ENCODE data around the gene EEF1A2.

EEF1A2 gene

DNA sequence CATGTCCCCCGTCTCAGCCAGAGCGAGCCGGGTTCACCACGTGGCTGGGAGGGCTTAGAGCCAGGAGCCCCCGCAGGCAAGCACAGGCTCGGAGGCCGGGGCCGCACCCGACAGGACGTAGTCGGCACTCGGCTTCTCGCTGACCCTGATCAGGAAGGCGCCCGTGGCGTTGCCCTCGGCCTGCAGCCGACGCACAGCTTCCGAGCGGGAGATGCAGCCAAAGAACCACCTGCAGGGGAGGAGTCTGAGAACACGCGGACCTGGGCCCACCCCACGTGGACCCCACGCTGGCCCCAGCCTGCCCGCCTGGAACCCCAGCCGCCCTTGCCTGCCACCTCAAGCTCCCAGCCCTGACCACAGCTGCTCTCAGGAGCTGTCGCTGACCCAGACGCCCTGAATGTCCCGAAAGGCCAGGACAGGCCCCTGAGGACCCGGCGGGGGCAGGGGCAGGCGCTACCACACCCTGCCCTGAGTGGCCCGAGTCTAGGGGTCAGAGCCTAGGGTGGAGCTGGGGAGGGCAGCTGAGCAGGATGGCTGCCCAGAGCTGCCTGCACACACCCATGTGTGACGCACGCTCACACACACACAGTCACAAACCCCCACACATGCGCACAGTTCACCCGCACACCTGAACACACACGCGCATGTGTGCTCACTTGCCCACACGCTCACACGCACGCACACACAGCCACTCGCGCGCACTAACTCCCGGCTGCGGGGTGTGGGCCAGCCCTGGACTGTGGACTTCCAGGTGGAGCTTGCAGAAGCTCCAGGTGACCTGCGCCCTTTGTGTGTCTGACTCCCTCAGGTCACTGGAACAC lies 36.2 kb upstream of the EEF1A2 start:
- H3K4me1 ChIP-seq (ENCODE audit: low read depth, poor library complexity, severe bottlenecking): peaks cover 10% of the 10 kb centered on the region
- no peak overlapping the region for H2AFZ ChIP-seq (ENCODE audit: low read depth)
- no peak overlapping the region for H3K9ac ChIP-seq
- no peak overlapping the region for H3K4me2 ChIP-seq
- H3K27ac ChIP-seq: no peak overlapping the region
- no peaks in the 10 kb centered on the region for H4K20me1 ChIP-seq (ENCODE audit: insufficient read depth)
- no peaks in the 10 kb centered on the region for H3K36me3 ChIP-seq (ENCODE audit: insufficient read depth)
- no peak overlapping the region for H3K4me3 ChIP-seq (IDR thresholded peaks at IDR 0.05; ENCODE audit: insufficient read depth, low read depth, low read length)
- peaks cover 56% of the 10 kb centered on the region for H3K27me3 ChIP-seq (ENCODE audit: insufficient read depth, low read depth)
- TF ChIP-seq CTCF (conservative IDR thresholded peaks at IDR 0.05; ENCODE audit: low read depth, low read length): no peak
- no peaks in the 10 kb centered on the region for H3K79me2 ChIP-seq (ENCODE audit: insufficient read depth, low read depth)

GRCh38 chr20:63534427-63534830 lies 35.5 kb upstream of the EEF1A2 start:
- Histone ChIP-seq H3K27ac (no peak overlapping the region), H3K4me3 (IDR thresholded peaks at IDR 0.05; ENCODE audit: insufficient read depth, low read depth, low read length) (no peak overlapping the region)

GRCh38 chr20:63533871-63534393 lies 35.0 kb upstream of the EEF1A2 start:
- Histone ChIP-seq H3K27me3 (ENCODE audit: insufficient read depth, low read depth) (peaks cover 58% of the 10 kb centered on the region), H3K27ac (no peak overlapping the region), H4K20me1 (ENCODE audit: insufficient read depth) (no peaks in the 10 kb centered on the region), H3K79me2 (ENCODE audit: insufficient read depth, low read depth) (no peaks in the 10 kb centered on the region), H3K4me1 (ENCODE audit: low read depth, poor library complexity, severe bottlenecking) (peaks cover 10% of the 10 kb centered on the region), H3K4me3 (IDR thresholded peaks at IDR 0.05; ENCODE audit: insufficient read depth, low read depth, low read length) (no peak overlapping the region), H3K4me2 (no peak overlapping the region), H3K36me3 (ENCODE audit: insufficient read depth) (no peaks in the 10 kb centered on the region), H2AFZ (ENCODE audit: low read depth) (no peak overlapping the region), H3K9ac (no peak overlapping the region)
- no peak for TF ChIP-seq CTCF (conservative IDR thresholded peaks at IDR 0.05; ENCODE audit: low read depth, low read length)

More at GRCh38 chr20:63534427-63534830, 35.5 kb upstream of the EEF1A2 start:
- no peak overlapping the region for H3K4me2 ChIP-seq
- H3K27me3 ChIP-seq (ENCODE audit: insufficient read depth, low read depth): peaks cover 56% of the 10 kb centered on the region
- no peaks in the 10 kb centered on the region for H3K79me2 ChIP-seq (ENCODE audit: insufficient read depth, low read depth)
- peaks cover 10% of the 10 kb centered on the region for H3K4me1 ChIP-seq (ENCODE audit: low read depth, poor library complexity, severe bottlenecking)
- no peak for TF ChIP-seq CTCF (conservative IDR thresholded peaks at IDR 0.05; ENCODE audit: low read depth, low read length)
- no peaks in the 10 kb centered on the region for H3K36me3 ChIP-seq (ENCODE audit: insufficient read depth)
- H4K20me1 ChIP-seq (ENCODE audit: insufficient read depth): no peaks in the 10 kb centered on the region
- no peak overlapping the region for H3K9ac ChIP-seq
- H2AFZ ChIP-seq (ENCODE audit: low read depth): no peak overlapping the region

DNA sequence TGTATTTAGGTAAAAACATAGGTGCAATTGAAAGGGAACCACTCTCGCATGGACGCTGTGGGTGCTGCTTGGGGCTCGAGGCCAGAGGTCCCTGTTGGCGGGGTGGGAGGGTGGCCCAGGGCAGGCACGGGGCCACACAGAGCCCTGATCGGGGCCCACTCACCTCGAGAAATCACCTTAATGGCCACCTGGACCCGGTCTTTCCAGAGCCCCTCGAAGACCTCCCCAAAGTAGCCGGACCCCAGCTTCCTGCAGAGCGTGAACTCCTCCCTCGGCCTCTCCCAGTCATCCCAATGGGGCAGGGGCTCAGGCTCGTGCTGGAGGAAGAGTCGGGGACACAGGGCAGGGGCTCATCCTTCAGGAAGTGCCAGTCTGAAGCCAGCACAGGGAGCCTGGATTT lies 34.5 kb upstream of the EEF1A2 start:
- H3K36me3 ChIP-seq (ENCODE audit: insufficient read depth): no peaks in the 10 kb centered on the region
- no peak overlapping the region for H3K4me2 ChIP-seq
- H4K20me1 ChIP-seq (ENCODE audit: insufficient read depth): no peaks in the 10 kb centered on the region
- peaks cover 63% of the 10 kb centered on the region for H3K27me3 ChIP-seq (ENCODE audit: insufficient read depth, low read depth)
- no peaks in the 10 kb centered on the region for H3K79me2 ChIP-seq (ENCODE audit: insufficient read depth, low read depth)
- H3K4me3 ChIP-seq (IDR thresholded peaks at IDR 0.05; ENCODE audit: insufficient read depth, low read depth, low read length): no peak overlapping the region
- H2AFZ ChIP-seq (ENCODE audit: low read depth): no peak overlapping the region
- H3K4me1 ChIP-seq (ENCODE audit: low read depth, poor library complexity, severe bottlenecking): peaks cover 7% of the 10 kb centered on the region
- no peak overlapping the region for H3K9ac ChIP-seq
- TF ChIP-seq CTCF (conservative IDR thresholded peaks at IDR 0.05; ENCODE audit: low read depth, low read length): no peak
- H3K27ac ChIP-seq: no peak overlapping the region

Measured in KMS-11 (cell line).